ENCODE data around the gene MTMR10. TPM values are rescaled to one million over a fixed set of nuclear protein-coding genes. Genes with fewer than 3 reads are reported as not detected.

MTMR10 gene
- total and polyA plus RNA-seq, 8 donors = 27.0 to 34.3 (median 31.2) TPM

DNA sequence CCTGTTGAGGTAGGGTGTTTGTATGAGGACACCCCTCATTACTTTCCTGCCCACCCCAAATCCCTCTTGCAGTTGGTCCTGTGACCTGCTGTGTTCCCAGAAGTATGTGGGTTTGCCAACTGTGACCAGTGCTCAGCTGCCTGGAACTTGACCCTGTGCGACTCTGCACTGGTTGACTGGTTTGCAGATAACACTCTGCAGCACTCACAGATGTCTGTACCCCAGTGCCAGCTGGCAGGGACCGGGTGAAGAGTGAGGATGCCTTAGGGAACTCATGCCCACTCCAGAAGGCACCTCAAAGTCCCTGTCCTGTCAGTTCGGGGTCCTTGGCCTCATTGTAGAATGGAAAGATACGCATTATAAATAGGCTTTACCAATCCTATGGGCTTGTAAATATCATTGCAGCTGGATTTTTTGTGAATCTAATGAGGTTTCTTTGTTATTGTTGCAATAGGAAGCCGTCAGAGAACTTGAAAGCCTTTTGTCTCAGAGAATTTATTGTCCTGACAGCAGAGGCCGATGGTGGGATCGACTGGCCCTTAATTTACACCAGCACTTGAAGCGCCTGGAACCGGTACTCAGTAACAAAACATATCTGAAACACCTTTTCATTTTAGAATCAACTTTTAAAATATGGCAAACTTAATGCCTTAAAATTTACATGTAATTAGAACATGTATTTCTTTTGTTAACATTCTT is 69.5 kb downstream of the MTMR10 start:
- Histone ChIP-seq H3K4me1 (no peaks in the 10 kb centered on the region), H3K9me3 (no peaks in the 10 kb centered on the region), H3K36me3 (peaks cover 0 to 91% of the 10 kb centered on the region in 2 donors), H3K27me3 (no peaks in the 10 kb centered on the region), H3K27ac (no peak overlapping the region), H3K4me3 (no peak overlapping the region)
- TF ChIP-seq, protein P1, sequence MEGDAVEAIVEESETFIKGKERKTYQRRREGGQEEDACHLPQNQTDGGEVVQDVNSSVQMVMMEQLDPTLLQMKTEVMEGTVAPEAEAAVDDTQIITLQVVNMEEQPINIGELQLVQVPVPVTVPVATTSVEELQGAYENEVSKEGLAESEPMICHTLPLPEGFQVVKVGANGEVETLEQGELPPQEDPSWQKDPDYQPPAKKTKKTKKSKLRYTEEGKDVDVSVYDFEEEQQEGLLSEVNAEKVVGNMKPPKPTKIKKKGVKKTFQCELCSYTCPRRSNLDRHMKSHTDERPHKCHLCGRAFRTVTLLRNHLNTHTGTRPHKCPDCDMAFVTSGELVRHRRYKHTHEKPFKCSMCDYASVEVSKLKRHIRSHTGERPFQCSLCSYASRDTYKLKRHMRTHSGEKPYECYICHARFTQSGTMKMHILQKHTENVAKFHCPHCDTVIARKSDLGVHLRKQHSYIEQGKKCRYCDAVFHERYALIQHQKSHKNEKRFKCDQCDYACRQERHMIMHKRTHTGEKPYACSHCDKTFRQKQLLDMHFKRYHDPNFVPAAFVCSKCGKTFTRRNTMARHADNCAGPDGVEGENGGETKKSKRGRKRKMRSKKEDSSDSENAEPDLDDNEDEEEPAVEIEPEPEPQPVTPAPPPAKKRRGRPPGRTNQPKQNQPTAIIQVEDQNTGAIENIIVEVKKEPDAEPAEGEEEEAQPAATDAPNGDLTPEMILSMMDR (IDR thresholded peaks at IDR 0.05) = no peak
- intact Hi-C loops (cut with DNase I) = no loop called here
- DNase-seq (no peak), ATAC-seq (no peak)

DNA sequence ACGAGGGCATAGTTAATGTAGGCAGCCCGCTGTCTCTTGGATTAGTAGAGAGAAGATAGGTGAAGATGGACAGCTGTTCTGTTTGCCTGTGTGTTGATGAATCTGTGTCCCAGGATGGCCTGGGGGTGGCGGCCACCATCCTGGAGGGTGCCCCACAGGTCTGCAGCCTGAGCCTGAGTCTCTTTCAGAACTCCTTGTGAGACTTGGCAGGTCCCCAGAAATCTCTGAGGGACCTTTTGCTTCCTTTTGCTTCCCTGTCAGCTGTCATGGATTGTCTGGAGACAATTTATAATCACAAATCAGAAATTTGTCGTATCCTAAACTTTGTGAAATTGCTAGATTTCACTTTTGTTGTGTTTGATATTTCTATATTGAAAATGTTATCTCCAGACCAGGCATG is 70.3 kb downstream of the MTMR10 start:
- Histone ChIP-seq H3K27ac (no peak overlapping the region), H3K9me3 (no peaks in the 10 kb centered on the region), H3K4me3 (no peak overlapping the region), H3K27me3 (no peaks in the 10 kb centered on the region), H3K36me3 (peaks cover 0 to 89% of the 10 kb centered on the region in 2 donors), H3K4me1 (no peaks in the 10 kb centered on the region)
- TF ChIP-seq, protein P1 (IDR thresholded peaks at IDR 0.05) = no peak
- intact Hi-C loops (cut with DNase I) = no loop called here
- DNase-seq = no peak
- no peak for ATAC-seq

DNA sequence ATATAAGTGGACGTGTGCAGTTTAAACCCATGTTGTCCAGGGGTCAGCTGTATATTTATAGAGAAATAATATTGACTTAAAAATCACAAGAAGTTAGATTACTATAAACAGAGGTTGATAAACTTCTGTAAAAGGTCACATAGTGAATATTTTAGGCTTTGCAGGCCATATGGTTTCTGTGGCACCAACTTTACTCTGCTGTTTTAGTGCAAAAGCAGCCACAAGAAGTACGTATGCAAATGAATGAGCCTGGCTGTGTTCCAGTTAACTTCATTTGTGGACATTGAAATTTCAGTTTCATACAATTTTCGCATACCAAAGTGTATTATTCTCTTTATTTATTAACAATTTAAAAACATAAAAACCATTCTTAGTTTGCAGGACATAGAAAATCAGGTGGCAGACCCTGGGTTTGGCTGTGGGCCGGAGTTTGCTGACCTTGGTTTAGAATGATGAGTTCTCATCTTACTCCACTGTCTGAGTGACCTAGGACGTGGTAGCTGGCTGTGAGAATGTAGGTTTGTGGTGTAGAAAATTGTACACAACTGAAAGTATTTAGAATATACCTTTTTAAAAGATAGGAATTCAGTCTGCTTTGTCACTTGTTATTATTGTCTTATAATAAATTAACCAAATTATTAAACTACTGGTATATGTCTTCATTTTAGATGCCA is 71.4 kb downstream of the MTMR10 start:
- H3K27ac ChIP-seq = no peak overlapping the region
- ATAC-seq (no peak), DNase-seq (no peak)
- intact Hi-C loops (cut with DNase I) = no loop called here
- H3K27me3 ChIP-seq = no peaks in the 10 kb centered on the region
- H3K9me3 ChIP-seq = no peaks in the 10 kb centered on the region
- H3K4me1 ChIP-seq = no peaks in the 10 kb centered on the region
- H3K4me3 ChIP-seq = no peak overlapping the region
- H3K36me3 ChIP-seq = peaks cover 0 to 88% of the 10 kb centered on the region in 2 donors
- TF ChIP-seq, protein P1 (IDR thresholded peaks at IDR 0.05) = no peak

DNA sequence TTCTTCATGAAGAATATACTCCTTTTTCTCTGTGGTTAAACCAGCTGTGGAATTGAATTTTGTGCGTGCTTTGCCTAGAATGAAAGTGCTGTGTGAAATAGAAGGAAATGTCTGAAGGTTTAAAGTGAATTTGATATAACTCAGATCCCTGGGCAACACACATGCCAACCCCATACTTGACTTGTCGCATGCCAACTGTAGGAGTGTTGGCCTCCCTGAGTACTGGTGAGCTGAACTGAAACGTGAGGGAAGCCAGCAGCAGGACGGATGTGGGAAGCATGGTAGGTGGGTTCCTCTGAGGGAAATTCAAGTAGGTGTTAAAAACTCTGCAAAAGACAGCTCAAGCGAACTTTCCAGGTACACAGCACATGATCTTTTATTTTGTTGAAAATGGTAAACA is 73.1 kb downstream of the MTMR10 start:
- intact Hi-C loops (cut with DNase I) = no loop called here
- TF ChIP-seq, protein P1 (IDR thresholded peaks at IDR 0.05) = no peak
- DNase-seq = no peak
- no peaks in the 10 kb centered on the region for H3K4me1 ChIP-seq
- no peaks in the 10 kb centered on the region for H3K9me3 ChIP-seq
- peaks cover 0 to 88% of the 10 kb centered on the region in 2 donors for H3K36me3 ChIP-seq
- H3K27me3 ChIP-seq = no peaks in the 10 kb centered on the region
- ATAC-seq = no peak
- H3K27ac ChIP-seq = no peak overlapping the region
- H3K4me3 ChIP-seq = no peak overlapping the region

DNA sequence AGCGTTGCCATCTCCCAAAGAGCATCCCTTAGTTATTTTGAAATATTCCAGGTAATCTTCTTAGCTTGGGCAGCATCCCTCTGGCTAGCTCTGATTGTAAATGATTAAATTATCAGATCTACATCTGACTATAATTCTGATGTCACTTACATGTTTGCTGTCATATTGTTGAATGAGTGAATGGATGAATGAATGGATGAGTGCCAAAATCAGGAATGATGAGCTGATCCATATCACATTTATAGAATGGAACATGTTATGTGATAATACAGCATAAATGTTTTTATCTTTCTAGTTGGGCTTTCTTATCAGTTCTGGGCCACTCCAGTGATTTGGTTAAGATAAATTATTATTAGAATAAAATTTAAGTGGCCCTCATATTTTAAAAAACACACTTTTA is 73.8 kb downstream of the MTMR10 start:
- peaks cover 0 to 88% of the 10 kb centered on the region in 2 donors for H3K36me3 ChIP-seq
- no peaks in the 10 kb centered on the region for H3K27me3 ChIP-seq
- H3K4me1 ChIP-seq = no peaks in the 10 kb centered on the region
- H3K9me3 ChIP-seq = no peaks in the 10 kb centered on the region
- intact Hi-C loops (cut with DNase I) = no loop called here
- DNase-seq (no peak), ATAC-seq (no peak)
- no peak overlapping the region for H3K4me3 ChIP-seq
- no peak overlapping the region for H3K27ac ChIP-seq
- TF ChIP-seq, protein P1 (IDR thresholded peaks at IDR 0.05) = no peak
